ENCODE data around the gene SIAH3. TPM values are rescaled to one million over a fixed set of nuclear protein-coding genes. Genes with fewer than 3 reads are reported as not detected.

Gene SIAH3
- total RNA-seq, 4 donors from 2014 or later = not detected

- Histone ChIP-seq H3K4me3 (no peak overlapping the region), H3K9me3 (no peaks in the 10 kb centered on the region), H3K27ac (no peak overlapping the region), H3K36me3 (no peaks in the 10 kb centered on the region), H3K27me3 (no peaks in the 10 kb centered on the region), H3K4me1 (peaks cover 0 to 16% (median 11%) of the 10 kb centered on the region in 4 donors)
- in situ Hi-C loops (cut with MboI; ENCODE audit: low pct_ligation_motif_present in 1 of 4, low pct_unique_long_range_greater_than_20kb in 1 of 4, low sequenced_read_pairs in 3 of 4) (no loop called here), intact Hi-C loops (cut with DNase I; ENCODE audit: low total_unique reads) (no loop called here)
- WGBS, 2 donors (ENCODE audit: low coverage in 1 of 2) = 68 to 76% methylated on average over 6 to 10 of the region's 10 CpGs
- TF ChIP-seq POLR2AphosphoS5 (IDR thresholded peaks at IDR 0.05) (no peak), EP300 (IDR thresholded peaks at IDR 0.05; ENCODE audit: low read depth) (no peak), CTCF (IDR thresholded peaks at IDR 0.05) (no peak), POLR2A (IDR thresholded peaks at IDR 0.05) (no peak)
- DNase-seq = no peak
These were observed 66.5 kb downstream of the SIAH3 start for GRCh38 chr13:45784755-45785675.

GRCh38 chr13:45783346-45784043 lies 68.1 kb downstream of the SIAH3 start:
- Histone ChIP-seq H3K27ac (no peak overlapping the region), H3K36me3 (no peaks in the 10 kb centered on the region), H3K9me3 (no peaks in the 10 kb centered on the region), H3K4me3 (no peak overlapping the region), H3K27me3 (no peaks in the 10 kb centered on the region), H3K4me1 (peaks cover 0 to 16% (median 11%) of the 10 kb centered on the region in 4 donors)
- no peak for DNase-seq
- intact Hi-C loops (cut with DNase I; ENCODE audit: low total_unique reads) = no loop called here
- in situ Hi-C loops (cut with MboI; ENCODE audit: low pct_ligation_motif_present in 1 of 4, low pct_unique_long_range_greater_than_20kb in 1 of 4, low sequenced_read_pairs in 3 of 4) = no loop called here
- 96 to 98% methylated on average over 13 to 30 of the region's 35 CpGs for WGBS, 2 donors (ENCODE audit: low coverage in 1 of 2)
- TF ChIP-seq POLR2A (IDR thresholded peaks at IDR 0.05) (no peak), CTCF (IDR thresholded peaks at IDR 0.05) (no peak), EP300 (IDR thresholded peaks at IDR 0.05; ENCODE audit: low read depth) (no peak), POLR2AphosphoS5 (IDR thresholded peaks at IDR 0.05) (no peak)

GRCh38 chr13:45782327-45783045 lies 69.1 kb downstream of the SIAH3 start:
- peaks cover 0 to 16% (median 11%) of the 10 kb centered on the region in 4 donors for H3K4me1 ChIP-seq
- no peak overlapping the region for H3K4me3 ChIP-seq
- in situ Hi-C loops (cut with MboI; ENCODE audit: low pct_ligation_motif_present in 1 of 4, low pct_unique_long_range_greater_than_20kb in 1 of 4, low sequenced_read_pairs in 3 of 4) = no loop called here
- H3K9me3 ChIP-seq = no peaks in the 10 kb centered on the region
- no peak overlapping the region for H3K27ac ChIP-seq
- WGBS, 2 donors (ENCODE audit: low coverage in 1 of 2) = 53 to 73% methylated on average over 2 to 9 of the region's 9 CpGs
- no peaks in the 10 kb centered on the region for H3K36me3 ChIP-seq
- no peak for DNase-seq
- H3K27me3 ChIP-seq = no peaks in the 10 kb centered on the region
- intact Hi-C loops (cut with DNase I; ENCODE audit: low total_unique reads) = no loop called here
- no peak for TF ChIP-seq EP300 (IDR thresholded peaks at IDR 0.05; ENCODE audit: low read depth)
- TF ChIP-seq POLR2AphosphoS5 (IDR thresholded peaks at IDR 0.05) = no peak
- no peak for TF ChIP-seq CTCF (IDR thresholded peaks at IDR 0.05)
- TF ChIP-seq POLR2A (IDR thresholded peaks at IDR 0.05) = no peak

All from transverse colon (tissue), 4 donors.